ENCODE results near the gene TFEC.

The TFEC gene

DNA sequence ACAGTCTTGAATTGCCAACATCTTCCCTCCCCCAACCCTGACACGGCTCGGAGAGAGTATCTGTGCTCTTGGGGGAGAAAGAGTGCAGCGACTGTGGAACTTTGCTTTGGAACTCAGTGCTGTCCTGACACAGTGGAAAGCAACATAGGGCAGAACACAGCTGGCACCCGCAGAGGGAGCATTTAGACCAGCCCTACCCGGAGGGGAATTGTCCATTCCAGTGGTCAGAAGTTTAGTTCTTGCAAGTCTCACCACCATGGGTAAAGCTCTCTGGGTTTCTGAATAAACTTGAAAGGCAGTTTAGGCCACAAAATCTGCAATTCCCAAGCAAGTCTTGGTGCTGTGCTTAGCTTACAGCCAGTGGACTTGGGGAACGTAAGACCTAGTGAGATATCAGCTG, 34.9 kb downstream of the TFEC start:
- no peak overlapping the region for H3K4me3 ChIP-seq (replicated peaks in 1 of 2; ENCODE audit: low read depth in 2 of 2, low read length in 2 of 2)
- TF ChIP-seq, protein P1, sequence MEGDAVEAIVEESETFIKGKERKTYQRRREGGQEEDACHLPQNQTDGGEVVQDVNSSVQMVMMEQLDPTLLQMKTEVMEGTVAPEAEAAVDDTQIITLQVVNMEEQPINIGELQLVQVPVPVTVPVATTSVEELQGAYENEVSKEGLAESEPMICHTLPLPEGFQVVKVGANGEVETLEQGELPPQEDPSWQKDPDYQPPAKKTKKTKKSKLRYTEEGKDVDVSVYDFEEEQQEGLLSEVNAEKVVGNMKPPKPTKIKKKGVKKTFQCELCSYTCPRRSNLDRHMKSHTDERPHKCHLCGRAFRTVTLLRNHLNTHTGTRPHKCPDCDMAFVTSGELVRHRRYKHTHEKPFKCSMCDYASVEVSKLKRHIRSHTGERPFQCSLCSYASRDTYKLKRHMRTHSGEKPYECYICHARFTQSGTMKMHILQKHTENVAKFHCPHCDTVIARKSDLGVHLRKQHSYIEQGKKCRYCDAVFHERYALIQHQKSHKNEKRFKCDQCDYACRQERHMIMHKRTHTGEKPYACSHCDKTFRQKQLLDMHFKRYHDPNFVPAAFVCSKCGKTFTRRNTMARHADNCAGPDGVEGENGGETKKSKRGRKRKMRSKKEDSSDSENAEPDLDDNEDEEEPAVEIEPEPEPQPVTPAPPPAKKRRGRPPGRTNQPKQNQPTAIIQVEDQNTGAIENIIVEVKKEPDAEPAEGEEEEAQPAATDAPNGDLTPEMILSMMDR (IDR thresholded peaks at IDR 0.05; ENCODE audit: low read depth, low read length), result no peak
- no peak for DNase-seq (ENCODE audit: low read depth in 2 of 2)

DNA sequence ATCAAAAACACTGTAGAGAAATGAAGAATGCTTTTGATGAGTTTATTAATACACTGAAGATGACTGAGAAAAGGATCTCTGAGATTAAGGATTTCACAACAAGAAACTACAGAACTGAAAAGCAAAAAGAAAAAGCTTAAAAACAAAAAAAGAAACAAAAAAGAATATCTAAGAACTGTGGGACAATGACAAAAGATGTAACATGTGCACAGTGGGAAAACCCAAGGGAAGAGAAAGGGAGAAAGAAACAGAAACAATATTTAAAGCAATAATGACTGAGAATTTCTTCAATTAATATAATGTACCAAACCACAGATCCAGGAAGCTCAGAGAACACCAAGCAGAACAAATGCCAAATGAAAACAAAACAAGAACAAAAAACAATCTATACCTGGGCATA, 42.2 kb downstream of the TFEC start:
- no peak for DNase-seq (ENCODE audit: low read depth in 2 of 2)
- no peak overlapping the region for H3K4me3 ChIP-seq (replicated peaks in 1 of 2; ENCODE audit: low read depth in 2 of 2, low read length in 2 of 2)
- TF ChIP-seq, protein P1 (IDR thresholded peaks at IDR 0.05; ENCODE audit: low read depth, low read length), result no peak

DNA sequence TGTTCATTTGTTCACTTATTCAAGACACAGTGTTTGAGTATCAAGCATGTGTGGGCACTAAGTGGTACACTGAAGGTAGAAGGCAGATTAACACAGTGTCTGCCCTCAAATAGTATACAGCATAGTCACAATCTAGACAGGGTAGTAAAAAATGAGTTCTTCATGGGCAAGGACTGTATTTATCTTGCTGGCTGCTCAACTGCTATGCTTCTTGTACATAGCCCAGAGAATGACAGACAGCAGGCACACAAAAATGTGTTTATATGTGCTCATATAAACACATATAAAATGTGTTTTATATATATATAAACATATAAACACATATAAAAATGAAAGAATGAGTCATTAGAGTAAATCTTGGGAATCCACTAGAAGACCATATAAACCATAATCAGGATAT, 43.1 kb downstream of the TFEC start:
- TF ChIP-seq, protein P1 (IDR thresholded peaks at IDR 0.05; ENCODE audit: low read depth, low read length), result no peak
- no peak for DNase-seq (ENCODE audit: low read depth in 2 of 2)
- no peak overlapping the region for H3K4me3 ChIP-seq (replicated peaks in 1 of 2; ENCODE audit: low read depth in 2 of 2, low read length in 2 of 2)

DNA sequence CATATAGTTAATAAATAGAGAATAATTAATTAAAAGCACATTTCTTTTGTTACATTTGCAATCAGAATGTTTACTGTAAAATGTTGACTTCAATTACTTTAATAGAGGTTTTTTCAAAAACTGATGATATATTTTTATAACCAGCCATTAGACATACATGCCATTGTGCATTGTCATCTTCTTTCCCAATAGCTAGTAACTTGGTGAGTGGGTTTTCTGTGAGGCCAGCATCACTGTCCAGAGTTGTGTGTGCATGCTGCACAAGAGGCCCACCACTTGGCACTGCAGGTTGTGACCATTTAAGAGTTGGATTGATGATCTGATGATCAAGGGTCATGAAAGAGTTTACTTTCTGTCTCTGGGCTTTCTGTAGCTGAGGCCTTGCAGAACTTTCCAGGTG, 46.5 kb downstream of the TFEC start:
- H3K4me3 ChIP-seq (replicated peaks in 1 of 2; ENCODE audit: low read depth in 2 of 2, low read length in 2 of 2), result no peak overlapping the region
- TF ChIP-seq, protein P1 (IDR thresholded peaks at IDR 0.05; ENCODE audit: low read depth, low read length), result no peak
- DNase-seq (ENCODE audit: low read depth in 2 of 2), result peak in 1 of 2 donors; percentile 17

DNA sequence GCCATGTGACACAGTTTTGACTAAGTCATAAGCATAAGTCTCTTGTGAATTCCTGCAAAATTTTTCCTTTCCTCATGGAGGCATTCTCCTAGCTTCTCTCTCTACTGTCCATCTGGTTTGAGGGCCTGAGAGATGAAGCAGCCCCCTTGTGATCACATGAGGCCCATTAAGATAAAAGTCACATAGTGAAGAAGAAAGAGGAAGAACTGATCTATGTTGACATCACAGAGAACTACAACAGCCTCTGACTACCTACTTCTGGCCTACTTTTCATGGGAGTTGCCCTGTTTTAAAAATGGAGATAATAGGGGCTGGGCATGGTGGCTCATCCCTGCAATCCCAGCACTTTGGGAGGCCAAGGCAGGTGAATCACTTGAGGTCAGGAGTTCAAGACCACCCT, 50.4 kb downstream of the TFEC start:
- no peak for DNase-seq (ENCODE audit: low read depth in 2 of 2)
- TF ChIP-seq, protein P1 (IDR thresholded peaks at IDR 0.05; ENCODE audit: low read depth, low read length), result no peak
- no peak overlapping the region for H3K4me3 ChIP-seq (replicated peaks in 1 of 2; ENCODE audit: low read depth in 2 of 2, low read length in 2 of 2)

DNA sequence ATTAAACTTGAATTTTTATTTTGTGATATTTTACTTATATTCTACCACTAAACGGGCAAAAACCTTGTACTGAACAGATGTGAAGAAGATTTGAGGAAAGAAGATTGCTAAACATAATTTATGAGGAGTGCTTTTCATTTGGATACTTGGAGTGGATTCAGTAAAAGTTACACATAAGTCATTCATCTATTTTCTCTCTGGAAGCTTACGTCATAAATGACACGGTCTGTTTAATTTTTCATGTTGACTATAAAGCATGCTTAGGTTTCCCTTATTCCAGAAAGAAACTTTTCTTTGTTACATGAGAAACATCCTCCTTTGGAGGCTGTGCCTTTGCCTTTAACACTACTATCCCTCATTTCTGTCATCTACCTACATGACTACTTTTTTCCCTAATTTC, 53.9 kb downstream of the TFEC start:
- H3K4me3 ChIP-seq (replicated peaks in 1 of 2; ENCODE audit: low read depth in 2 of 2, low read length in 2 of 2), result no peak overlapping the region
- DNase-seq (ENCODE audit: low read depth in 2 of 2), result no peak
- TF ChIP-seq, protein P1 (IDR thresholded peaks at IDR 0.05; ENCODE audit: low read depth, low read length), result no peak

DNA sequence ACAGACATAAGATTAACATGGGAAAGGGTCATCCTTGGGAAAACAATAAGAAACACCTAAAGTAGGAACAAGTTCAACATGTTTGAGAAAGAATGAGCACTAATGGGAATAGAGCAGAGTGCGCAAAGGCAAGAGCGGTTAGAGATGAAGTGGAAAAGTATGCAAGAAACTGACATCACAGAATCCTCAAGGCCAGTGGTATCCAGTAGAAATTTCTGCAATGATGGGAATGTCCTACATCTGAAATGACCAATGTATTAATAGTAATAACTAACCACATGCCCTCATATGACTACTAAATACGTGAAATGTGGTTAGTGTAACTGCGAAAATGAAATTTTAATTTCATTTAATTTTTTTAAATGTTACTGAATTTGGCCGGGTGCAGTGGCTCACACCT, 54.8 kb downstream of the TFEC start:
- DNase-seq (ENCODE audit: low read depth in 2 of 2), result no peak
- TF ChIP-seq, protein P1 (IDR thresholded peaks at IDR 0.05; ENCODE audit: low read depth, low read length), result no peak
- H3K4me3 ChIP-seq (replicated peaks in 1 of 2; ENCODE audit: low read depth in 2 of 2, low read length in 2 of 2), result no peak overlapping the region

Measured in cardiac fibroblast (primary cell).